GM12873 (cell line): ENCODE measurements around the gene ACHE.

Source experiments
- CTCF ChIP-seq: IDR thresholded peaks from 2 replicates; pipeline ENCODE4 v1.5.1; 2012; ENCODE audit warnings: low read depth, mild to moderate bottlenecking, moderate library complexity, low read length, control low read depth; ENCODE audit not compliant: insufficient read depth; ENCODE audit errors: missing control alignments

ACHE gene

GRCh38 chr7:100882201-100882600 lies 13.5 kb downstream of the ACHE start:
- no peak for TF ChIP-seq CTCF

- TF ChIP-seq CTCF = no peak
Observed at GRCh38 chr7:100881136-100881535, 14.6 kb downstream of the ACHE start.

GRCh38 chr7:100880645-100881044 lies 15.0 kb downstream of the ACHE start:
- TF ChIP-seq CTCF = no peak

GRCh38 chr7:100879685-100880261 lies 15.9 kb downstream of the ACHE start:
- no peak for TF ChIP-seq CTCF

- no peak for TF ChIP-seq CTCF
Observed at GRCh38 chr7:100878685-100879084, 17.0 kb downstream of the ACHE start.

GRCh38 chr7:100878013-100878412 lies 17.7 kb downstream of the ACHE start:
- no peak for TF ChIP-seq CTCF

GRCh38 chr7:100875356-100875751 lies 20.3 kb downstream of the ACHE start:
- no peak for TF ChIP-seq CTCF
